ENCODE measurements around the gene ZBTB12.

- TF ChIP-seq CTCF (IDR thresholded peaks at IDR 0.05) (no peak), POLR2A (IDR thresholded peaks at IDR 0.05) (no peak), POLR2AphosphoS5 (IDR thresholded peaks at IDR 0.05) (no peak)
Observed at GRCh38 chr6:31945154-31945506, 43.2 kb upstream of the ZBTB12 start.

Data from prostate gland (tissue), 2 donors.